Measurements from ENCODE around the gene MORN4.

MORN4 gene

DNA sequence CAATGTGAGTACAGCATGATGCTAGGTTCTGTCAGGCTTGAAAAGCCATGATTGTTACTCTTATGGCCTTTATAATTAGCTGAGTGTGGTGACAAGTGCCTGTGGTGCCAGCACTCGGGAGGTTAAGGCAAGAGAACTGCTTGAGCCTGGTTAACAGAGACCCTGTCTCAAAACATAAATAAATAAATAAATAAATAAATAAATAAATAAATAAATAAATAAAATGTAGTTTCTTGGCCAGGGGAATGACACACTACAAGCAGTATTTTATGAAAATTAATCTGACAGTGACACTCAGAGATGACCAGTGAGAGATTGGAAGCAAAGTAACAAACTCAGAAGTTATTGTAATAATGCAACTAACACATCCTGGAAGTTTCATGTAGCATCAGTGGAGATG lies 2.3 kb upstream of the MORN4 start (continued):
- TF ChIP-seq ZNF654 (tag by site-specific recombination; IDR thresholded peaks at IDR 0.05; ENCODE audit: low read depth) (peak; percentile 50), ZNF629 (tag by site-specific recombination; IDR thresholded peaks at IDR 0.05) (peak; percentile 60), ZNF274 (IDR thresholded peaks at IDR 0.05; ENCODE audit: low read length) (no peak), ZNF274 (tag by site-specific recombination; IDR thresholded peaks at IDR 0.05; ENCODE audit: borderline replicate concordance) (no peak), ZFP69B (tag by site-specific recombination; IDR thresholded peaks at IDR 0.05) (no peak), ZNF394 (tag by site-specific recombination; IDR thresholded peaks at IDR 0.05; ENCODE audit: borderline replicate concordance) (peak; percentile 98), AEBP2 (tag by site-specific recombination; IDR thresholded peaks at IDR 0.05; ENCODE audit: borderline replicate concordance) (0 out of 2 replicates have a peak, but pooled peaks have one; percentile 58), ZNF302 (tag by site-specific recombination; IDR thresholded peaks at IDR 0.05; ENCODE audit: low read depth) (no peak), ZBTB21 (tag by site-specific recombination; IDR thresholded peaks at IDR 0.05) (0 out of 2 replicates have a peak, but pooled peaks have one; percentile 29), YY2 (tag by site-specific recombination; IDR thresholded peaks at IDR 0.05) (no peak), PRDM6 (tag by site-specific recombination; IDR thresholded peaks at IDR 0.05) (no peak), ZBTB8A (tag by site-specific recombination; IDR thresholded peaks at IDR 0.05) (peak; percentile 80), ZNF335 (tag by site-specific recombination; conservative IDR thresholded peaks at IDR 0.05) (no peak), GFI1B (tag by site-specific recombination; IDR thresholded peaks at IDR 0.05) (peak; percentile 55; the same call in 1 of the 2 replicates), ZNF513 (tag by site-specific recombination; IDR thresholded peaks at IDR 0.05) (no peak), ZNF404 (tag by site-specific recombination; IDR thresholded peaks at IDR 0.05) (peak; percentile 93), KLF7 (tag by site-specific recombination; IDR thresholded peaks at IDR 0.05; ENCODE audit: borderline replicate concordance) (no peak), ZNF518A (tag by site-specific recombination; conservative IDR thresholded peaks at IDR 0.05; ENCODE audit: low read depth) (peak; percentile 96), ZNF292 (tag by site-specific recombination; IDR thresholded peaks at IDR 0.05; ENCODE audit: borderline replicate concordance, low read depth) (0 out of 2 replicates have a peak, but pooled peaks have one; percentile 56), MEIS1 (CRISPR knock-in tag; IDR thresholded peaks at IDR 0.05; ENCODE audit: borderline replicate concordance) (no peak), RBAK (tag by site-specific recombination; IDR thresholded peaks at IDR 0.05) (0 out of 2 replicates have a peak, but pooled peaks have one; percentile 42), SP3 (tag by site-specific recombination; IDR thresholded peaks at IDR 0.05) (0 out of 2 replicates have a peak, but pooled peaks have one; percentile 24)
- TF ChIP-seq, protein P1, sequence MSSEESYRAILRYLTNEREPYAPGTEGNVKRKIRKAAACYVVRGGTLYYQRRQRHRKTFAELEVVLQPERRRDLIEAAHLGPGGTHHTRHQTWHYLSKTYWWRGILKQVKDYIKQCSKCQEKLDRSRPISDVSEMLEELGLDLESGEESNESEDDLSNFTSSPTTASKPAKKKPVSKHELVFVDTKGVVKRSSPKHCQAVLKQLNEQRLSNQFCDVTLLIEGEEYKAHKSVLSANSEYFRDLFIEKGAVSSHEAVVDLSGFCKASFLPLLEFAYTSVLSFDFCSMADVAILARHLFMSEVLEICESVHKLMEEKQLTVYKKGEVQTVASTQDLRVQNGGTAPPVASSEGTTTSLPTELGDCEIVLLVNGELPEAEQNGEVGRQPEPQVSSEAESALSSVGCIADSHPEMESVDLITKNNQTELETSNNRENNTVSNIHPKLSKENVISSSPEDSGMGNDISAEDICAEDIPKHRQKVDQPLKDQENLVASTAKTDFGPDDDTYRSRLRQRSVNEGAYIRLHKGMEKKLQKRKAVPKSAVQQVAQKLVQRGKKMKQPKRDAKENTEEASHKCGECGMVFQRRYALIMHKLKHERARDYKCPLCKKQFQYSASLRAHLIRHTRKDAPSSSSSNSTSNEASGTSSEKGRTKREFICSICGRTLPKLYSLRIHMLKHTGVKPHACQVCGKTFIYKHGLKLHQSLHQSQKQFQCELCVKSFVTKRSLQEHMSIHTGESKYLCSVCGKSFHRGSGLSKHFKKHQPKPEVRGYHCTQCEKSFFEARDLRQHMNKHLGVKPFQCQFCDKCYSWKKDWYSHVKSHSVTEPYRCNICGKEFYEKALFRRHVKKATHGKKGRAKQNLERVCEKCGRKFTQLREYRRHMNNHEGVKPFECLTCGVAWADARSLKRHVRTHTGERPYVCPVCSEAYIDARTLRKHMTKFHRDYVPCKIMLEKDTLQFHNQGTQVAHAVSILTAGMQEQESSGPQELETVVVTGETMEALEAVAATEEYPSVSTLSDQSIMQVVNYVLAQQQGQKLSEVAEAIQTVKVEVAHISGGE (tag by site-specific recombination; conservative IDR thresholded peaks at IDR 0.05; ENCODE audit: low read depth): peak; percentile 80
- TF ChIP-seq, protein P2, sequence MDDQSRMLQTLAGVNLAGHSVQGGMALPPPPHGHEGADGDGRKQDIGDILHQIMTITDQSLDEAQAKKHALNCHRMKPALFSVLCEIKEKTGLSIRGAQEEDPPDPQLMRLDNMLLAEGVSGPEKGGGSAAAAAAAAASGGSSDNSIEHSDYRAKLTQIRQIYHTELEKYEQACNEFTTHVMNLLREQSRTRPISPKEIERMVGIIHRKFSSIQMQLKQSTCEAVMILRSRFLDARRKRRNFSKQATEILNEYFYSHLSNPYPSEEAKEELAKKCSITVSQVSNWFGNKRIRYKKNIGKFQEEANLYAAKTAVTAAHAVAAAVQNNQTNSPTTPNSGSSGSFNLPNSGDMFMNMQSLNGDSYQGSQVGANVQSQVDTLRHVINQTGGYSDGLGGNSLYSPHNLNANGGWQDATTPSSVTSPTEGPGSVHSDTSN (CRISPR knock-in tag; IDR thresholded peaks at IDR 0.05): no peak
